Hippocampal formation (tissue), 2 donors: ENCODE data around the gene FXYD5.

Experiments
- DNase-seq, 2 donors: peaks; one replicate each; lab custom pipeline; 2025; lab: John Stamatoyannopoulos, UW

FXYD5 gene

DNA sequence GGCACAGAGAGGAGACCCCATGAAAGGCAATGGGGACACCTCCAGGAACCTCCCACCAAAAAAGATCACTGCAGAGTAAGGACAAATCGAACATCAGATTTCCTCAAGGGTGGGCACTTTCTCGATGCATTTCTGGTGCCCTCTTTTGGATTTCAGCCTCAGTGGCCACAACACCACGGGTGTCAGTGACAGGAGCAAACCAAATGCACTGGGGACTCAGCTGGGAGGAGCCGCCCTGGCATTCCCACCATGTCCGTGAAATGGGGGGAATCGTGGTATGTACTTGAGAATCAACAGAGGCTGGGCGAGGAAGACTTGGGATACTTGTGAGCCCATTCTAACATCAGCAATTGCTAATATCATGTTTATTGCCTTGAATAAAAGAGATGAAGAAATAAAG, 57.7 kb downstream of the FXYD5 start:
- DNase-seq = no peak

DNA sequence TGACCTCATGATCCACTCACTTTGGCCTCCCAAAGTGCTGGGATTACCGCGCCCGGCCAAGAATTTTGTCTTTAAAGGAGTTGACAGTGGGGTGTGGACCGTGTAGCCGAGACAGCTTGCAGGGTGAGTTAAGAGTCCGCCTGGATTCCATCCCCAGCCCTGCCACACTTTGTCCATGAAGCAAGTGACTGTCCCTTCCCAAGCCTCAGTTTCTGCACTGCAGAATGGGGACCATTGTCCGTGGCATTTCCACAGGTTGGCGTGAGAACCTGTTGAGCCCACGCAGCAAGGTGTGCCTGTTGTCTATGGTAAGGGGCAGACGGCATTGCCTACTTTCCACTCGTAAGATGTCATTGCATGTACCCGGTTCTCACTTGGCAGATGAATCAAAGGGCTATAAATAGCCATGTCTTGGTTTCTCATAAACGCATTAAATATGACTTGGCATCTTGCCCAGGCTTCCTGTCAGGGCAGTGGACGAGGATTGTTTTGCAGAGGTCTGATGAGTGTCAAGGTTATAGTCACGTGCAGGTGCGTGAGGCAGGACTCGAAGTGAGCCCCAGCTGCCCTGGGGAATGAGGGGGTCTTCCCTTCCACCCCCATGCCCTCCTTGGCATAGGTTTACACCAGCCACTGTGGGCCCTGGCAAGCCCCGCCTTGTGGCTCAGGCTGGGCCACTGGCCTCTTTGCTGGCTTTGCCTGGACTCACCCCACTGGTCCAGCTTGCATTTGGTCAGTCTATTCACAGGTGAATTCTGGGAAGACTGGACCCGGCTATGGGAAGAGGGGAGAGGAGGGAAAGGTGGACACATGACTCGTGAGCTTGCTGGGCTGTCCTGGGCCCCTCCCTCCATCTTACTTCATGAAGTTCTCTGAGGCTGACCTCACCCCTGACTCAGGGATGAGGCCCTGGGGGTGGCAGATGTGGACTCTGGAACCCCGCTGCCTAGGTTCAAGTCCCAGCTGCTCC, 59.4 kb downstream of the FXYD5 start:
- DNase-seq = no peak

DNA sequence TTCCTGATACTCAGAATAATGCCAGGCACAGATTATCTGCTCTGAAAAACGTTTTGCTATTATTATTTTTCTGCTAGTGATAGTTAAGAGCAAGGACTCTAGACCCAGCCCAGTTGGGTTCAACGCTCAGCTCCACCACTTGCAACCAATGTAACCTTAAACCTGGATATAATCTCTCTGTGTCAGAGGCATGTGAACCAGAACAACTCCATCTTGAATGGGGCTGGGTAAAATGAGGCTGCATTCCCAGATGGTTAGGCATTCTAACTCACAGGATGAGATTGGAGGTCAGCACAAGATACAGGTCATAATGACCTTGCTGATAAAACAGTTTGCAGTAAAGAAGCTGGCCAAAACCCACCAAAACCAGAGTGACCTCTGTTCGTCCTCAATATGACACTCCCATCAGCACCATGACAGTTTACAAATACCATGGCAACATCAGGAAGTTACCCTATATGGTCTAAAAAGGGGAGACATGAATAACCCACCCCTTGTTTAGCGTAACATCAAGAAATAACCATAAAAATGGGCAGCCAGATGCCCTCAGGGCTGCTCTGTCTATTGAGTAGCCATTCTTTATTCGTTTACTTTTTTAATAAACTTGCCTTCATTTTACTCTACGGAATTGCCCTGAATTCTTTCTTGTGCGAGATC, 60.4 kb downstream of the FXYD5 start:
- no peak for DNase-seq

DNA sequence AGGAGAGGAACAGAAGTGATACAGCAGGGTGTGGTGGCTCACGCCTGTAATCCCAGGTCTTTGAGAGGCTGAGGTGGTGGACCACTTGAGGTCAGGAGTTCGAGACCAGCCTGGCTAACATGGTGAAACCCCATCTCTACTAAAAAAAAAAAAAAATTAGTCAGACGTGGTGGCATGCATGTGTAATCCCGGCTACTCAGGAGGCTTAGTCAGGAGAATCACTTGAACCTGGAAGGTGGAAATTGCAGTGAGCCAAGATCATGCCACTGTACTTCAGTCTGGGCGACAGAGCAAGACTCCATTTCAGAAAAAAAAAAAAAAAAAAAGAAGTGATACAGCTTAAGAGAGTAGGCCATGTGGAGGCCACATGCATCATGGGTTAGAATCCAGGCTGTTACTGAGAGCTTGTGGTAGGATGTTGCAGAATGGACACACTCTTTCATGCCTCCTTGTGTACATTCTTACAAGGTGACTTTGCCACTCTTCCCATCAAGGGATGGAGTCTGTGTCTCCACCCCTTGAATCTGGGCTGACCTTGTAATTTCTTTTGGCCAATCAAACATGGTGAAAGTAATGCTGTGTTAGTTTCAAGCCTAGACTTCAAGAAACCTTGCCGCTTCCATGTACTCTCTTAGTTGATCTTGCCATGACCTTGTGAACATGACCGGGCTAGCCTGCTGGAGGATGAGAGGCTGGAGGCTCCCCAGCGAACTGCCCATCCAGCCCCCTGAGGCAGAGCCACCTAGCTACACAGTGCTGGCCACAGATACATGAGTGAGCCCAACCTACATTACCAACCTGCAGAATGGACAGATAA, 61.7 kb downstream of the FXYD5 start:
- DNase-seq = no peak

DNA sequence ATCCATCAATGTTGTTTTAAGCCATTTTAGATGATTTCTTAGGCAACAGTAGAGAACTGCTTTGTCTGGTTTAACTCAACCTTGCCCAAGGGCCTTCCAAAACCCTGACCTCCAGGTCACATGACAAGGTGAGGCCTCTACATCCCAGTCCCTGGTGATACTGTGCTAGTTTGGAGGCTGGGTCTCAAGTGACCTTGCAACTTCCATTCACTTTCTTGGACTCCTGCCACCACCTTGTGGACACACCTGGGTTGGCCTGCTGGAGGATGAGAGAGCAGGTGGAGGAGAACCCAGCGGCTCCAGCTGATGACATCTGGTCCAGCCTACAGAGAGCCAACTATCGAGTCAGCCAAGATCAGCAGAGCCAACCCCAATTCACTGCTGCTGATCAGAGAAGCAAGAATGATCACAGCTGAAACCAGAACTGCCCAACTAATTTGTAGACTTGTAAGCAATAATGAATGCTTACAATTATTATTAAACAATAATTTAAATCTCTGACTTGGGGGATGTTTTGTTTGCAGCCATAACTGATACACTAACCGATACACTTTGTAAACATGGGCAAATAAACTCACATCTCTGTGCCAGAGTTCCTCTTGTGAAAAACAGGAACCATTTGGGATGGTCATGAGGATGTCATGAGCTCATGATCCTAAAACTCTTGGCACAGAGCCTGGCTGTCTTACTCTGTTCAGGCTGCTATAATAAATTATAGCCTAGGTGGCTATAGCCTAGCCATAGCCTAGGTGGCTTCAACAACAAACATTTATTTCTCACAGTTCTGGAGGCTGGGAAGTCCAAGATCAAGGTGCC, 62.5 kb downstream of the FXYD5 start:
- no peak for DNase-seq

DNA sequence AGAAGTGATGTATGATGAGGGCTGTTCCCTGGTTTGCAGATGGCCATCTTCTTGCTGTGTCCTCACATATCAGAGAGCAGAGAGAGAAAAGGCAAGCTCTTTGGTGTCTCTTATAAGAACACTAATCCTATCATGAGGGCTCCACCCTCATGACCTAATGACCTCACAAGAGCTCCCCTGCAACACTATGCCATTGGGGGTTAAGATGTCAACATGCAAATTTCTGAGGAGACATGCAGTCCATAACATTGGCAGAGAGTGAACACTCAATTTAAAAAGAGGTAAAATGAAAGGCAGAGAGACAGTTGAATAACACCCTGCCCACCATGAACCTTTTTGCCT, 63.1 kb downstream of the FXYD5 start:
- DNase-seq = no peak

DNA sequence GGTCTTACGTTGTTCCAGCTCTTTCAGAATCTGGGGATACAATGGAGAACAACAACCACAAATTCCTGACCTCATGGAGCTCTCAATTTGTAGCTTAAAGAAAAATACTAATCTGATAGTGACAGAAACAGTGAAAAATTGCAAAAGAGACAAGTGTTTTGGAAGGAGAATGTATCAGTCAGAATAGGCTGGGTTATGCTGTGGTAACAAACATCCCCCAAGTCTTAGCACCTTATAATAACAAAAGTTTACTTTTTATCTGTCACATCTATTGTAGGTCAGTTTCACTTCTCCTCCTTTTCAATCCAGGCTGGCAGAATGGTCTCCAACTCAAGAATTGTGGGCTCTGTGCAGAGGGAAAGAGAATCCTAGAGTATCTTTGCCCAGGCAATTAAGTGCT, 64.5 kb downstream of the FXYD5 start:
- DNase-seq = no peak
